HepG2 (cell line): ENCODE data around the gene ZBTB20.

ENCODE experiments used
- CEBPG ChIP-seq: IDR thresholded peaks from 2 replicates; pipeline ENCODE4 v1.6.1; 2016
- SOX5 ChIP-seq: IDR thresholded peaks from 2 replicates; pipeline ENCODE4 v1.6.1; 2016; ENCODE audit warnings: borderline replicate concordance
- ZFP1 ChIP-seq: IDR thresholded peaks from 2 replicates; pipeline ENCODE4 v1.6.1; 2016
- ZNF224 ChIP-seq: sonication (generic); formaldehyde crosslinking; IDR thresholded peaks from 2 replicates; pipeline ENCODE4 v1.5.0; 2020; ENCODE audit warnings: mild to moderate bottlenecking, missing genetic modification reagents
- ZNF510 ChIP-seq: sonication (generic); formaldehyde crosslinking; IDR thresholded peaks from 2 replicates; pipeline ENCODE4 v1.4.0; 2020; ENCODE audit warnings: low read depth, mild to moderate bottlenecking, missing genetic modification reagents
- ZNF558 ChIP-seq: sonication (generic); formaldehyde crosslinking; IDR thresholded peaks from 2 replicates; pipeline ENCODE4 v1.9.0; 2022; ENCODE audit warnings: mild to moderate bottlenecking, missing genetic modification reagents, borderline replicate concordance
- TF ChIP-seq, protein P1 (sequence below): sonication (generic); formaldehyde crosslinking; IDR thresholded peaks from 2 replicates; pipeline ENCODE4 v1.4.0; 2020; ENCODE audit warnings: mild to moderate bottlenecking, missing genetic modification reagents
- TF ChIP-seq, protein P2 (sequence below): IDR thresholded peaks from 2 replicates; pipeline ENCODE4 v1.6.1; 2012; ENCODE audit warnings: low read length, improper control_type of control experiment
- TF ChIP-seq, protein P3 (sequence below): sonication (generic); formaldehyde crosslinking; IDR thresholded peaks from 2 replicates; pipeline ENCODE4 v1.5.0; 2020; ENCODE audit warnings: mild to moderate bottlenecking, missing genetic modification reagents, moderate library complexity

DNA sequence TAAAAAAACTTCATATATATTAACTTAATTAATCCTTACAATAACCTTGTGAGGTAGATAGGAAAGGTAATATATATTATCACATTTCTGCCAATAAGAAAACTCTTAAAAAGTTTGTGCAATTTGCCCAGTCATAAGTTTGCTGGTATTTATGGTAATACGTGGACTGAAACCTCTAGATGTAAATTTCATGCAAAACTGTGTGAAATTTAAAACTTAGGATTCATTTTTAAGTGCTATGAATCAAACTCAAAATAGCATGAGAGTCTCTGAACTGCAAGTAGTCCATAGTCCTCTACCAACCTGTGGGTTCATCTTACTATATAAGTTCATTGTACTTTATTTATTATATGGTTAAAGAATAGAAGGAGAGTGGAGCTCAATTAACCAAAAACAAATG lies 56.4 kb downstream of the ZBTB20 start:
- TF ChIP-seq, protein P1, sequence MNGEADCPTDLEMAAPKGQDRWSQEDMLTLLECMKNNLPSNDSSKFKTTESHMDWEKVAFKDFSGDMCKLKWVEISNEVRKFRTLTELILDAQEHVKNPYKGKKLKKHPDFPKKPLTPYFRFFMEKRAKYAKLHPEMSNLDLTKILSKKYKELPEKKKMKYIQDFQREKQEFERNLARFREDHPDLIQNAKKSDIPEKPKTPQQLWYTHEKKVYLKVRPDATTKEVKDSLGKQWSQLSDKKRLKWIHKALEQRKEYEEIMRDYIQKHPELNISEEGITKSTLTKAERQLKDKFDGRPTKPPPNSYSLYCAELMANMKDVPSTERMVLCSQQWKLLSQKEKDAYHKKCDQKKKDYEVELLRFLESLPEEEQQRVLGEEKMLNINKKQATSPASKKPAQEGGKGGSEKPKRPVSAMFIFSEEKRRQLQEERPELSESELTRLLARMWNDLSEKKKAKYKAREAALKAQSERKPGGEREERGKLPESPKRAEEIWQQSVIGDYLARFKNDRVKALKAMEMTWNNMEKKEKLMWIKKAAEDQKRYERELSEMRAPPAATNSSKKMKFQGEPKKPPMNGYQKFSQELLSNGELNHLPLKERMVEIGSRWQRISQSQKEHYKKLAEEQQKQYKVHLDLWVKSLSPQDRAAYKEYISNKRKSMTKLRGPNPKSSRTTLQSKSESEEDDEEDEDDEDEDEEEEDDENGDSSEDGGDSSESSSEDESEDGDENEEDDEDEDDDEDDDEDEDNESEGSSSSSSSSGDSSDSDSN, result no peak
- TF ChIP-seq ZFP1 (no peak), ZNF510 (no peak), ZNF558 (no peak), SOX5 (CRISPR knock-in tag) (no peak), ZNF224 (no peak), CEBPG (CRISPR knock-in tag) (no peak)
- TF ChIP-seq, protein P2, sequence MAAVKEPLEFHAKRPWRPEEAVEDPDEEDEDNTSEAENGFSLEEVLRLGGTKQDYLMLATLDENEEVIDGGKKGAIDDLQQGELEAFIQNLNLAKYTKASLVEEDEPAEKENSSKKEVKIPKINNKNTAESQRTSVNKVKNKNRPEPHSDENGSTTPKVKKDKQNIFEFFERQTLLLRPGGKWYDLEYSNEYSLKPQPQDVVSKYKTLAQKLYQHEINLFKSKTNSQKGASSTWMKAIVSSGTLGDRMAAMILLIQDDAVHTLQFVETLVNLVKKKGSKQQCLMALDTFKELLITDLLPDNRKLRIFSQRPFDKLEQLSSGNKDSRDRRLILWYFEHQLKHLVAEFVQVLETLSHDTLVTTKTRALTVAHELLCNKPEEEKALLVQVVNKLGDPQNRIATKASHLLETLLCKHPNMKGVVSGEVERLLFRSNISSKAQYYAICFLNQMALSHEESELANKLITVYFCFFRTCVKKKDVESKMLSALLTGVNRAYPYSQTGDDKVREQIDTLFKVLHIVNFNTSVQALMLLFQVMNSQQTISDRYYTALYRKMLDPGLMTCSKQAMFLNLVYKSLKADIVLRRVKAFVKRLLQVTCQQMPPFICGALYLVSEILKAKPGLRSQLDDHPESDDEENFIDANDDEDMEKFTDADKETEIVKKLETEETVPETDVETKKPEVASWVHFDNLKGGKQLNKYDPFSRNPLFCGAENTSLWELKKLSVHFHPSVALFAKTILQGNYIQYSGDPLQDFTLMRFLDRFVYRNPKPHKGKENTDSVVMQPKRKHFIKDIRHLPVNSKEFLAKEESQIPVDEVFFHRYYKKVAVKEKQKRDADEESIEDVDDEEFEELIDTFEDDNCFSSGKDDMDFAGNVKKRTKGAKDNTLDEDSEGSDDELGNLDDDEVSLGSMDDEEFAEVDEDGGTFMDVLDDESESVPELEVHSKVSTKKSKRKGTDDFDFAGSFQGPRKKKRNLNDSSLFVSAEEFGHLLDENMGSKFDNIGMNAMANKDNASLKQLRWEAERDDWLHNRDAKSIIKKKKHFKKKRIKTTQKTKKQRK, result no peak
- TF ChIP-seq, protein P3, sequence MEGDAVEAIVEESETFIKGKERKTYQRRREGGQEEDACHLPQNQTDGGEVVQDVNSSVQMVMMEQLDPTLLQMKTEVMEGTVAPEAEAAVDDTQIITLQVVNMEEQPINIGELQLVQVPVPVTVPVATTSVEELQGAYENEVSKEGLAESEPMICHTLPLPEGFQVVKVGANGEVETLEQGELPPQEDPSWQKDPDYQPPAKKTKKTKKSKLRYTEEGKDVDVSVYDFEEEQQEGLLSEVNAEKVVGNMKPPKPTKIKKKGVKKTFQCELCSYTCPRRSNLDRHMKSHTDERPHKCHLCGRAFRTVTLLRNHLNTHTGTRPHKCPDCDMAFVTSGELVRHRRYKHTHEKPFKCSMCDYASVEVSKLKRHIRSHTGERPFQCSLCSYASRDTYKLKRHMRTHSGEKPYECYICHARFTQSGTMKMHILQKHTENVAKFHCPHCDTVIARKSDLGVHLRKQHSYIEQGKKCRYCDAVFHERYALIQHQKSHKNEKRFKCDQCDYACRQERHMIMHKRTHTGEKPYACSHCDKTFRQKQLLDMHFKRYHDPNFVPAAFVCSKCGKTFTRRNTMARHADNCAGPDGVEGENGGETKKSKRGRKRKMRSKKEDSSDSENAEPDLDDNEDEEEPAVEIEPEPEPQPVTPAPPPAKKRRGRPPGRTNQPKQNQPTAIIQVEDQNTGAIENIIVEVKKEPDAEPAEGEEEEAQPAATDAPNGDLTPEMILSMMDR (CRISPR knock-in tag), result no peak
